Fibroblast of lung (primary cell): ENCODE measurements around the gene KCNMA1. TPM values are rescaled to one million over a fixed set of nuclear protein-coding genes. Genes with fewer than 3 reads are reported as not detected.

ENCODE experiments used
- DNase-seq, 2 donors: peaks; one replicate each; pipeline versions ENCODE4 v3.0.0 to v3.0.0-alpha.2; 2010; ENCODE audit warnings: low read depth in 2 of 2
- H2AFZ ChIP-seq: 2 replicates; pipeline ENCODE4 v1.5.1; 2012; ENCODE audit warnings: low read length, control low read depth, inconsistent platforms
- H3K27ac ChIP-seq: 2 replicates; pipeline ENCODE4 v1.5.1; 2011; ENCODE audit warnings: low read length, control low read depth; ENCODE audit not compliant: insufficient read depth
- H3K27me3 ChIP-seq: 2 replicates; pipeline ENCODE4 v1.5.1; 2011; ENCODE audit warnings: mild to moderate bottlenecking, low read length; ENCODE audit not compliant: control insufficient read depth, insufficient read depth
- H3K36me3 ChIP-seq: 2 replicates; pipeline ENCODE4 v1.5.1; 2011; ENCODE audit warnings: low read length; ENCODE audit not compliant: control insufficient read depth, insufficient read depth
- H3K4me1 ChIP-seq: 2 replicates; pipeline ENCODE4 v1.5.1; 2011; ENCODE audit warnings: low read length; ENCODE audit not compliant: control insufficient read depth, insufficient read depth; ENCODE audit errors: extremely low read depth
- H3K4me2 ChIP-seq: 2 replicates; pipeline ENCODE4 v1.5.1; 2011; ENCODE audit warnings: low read length, control low read depth; ENCODE audit not compliant: insufficient read depth; ENCODE audit errors: extremely low read depth
- H3K4me3 ChIP-seq, 4 experiments: fragments of 200-600 bp in 1 of 4; sonication (generic) in 1 of 4; replicated peaks in 1 of 4; 2 replicates each; pipeline ENCODE4 v1.5.1; 2011 to 2016; ENCODE audit warnings: low read length in 4 of 4, low read depth in 3 of 4, mild to moderate bottlenecking in 3 of 4, control low read depth in 2 of 4, inconsistent platforms in 1 of 4, mixed read lengths in 1 of 4; ENCODE audit not compliant: insufficient read depth in 1 of 4; ENCODE audit errors: control extremely low read depth in 1 of 4
- H3K79me2 ChIP-seq: 2 replicates; pipeline ENCODE4 v1.5.1; 2012; ENCODE audit warnings: mild to moderate bottlenecking, low read length, inconsistent platforms; ENCODE audit not compliant: control insufficient read depth, insufficient read depth
- H3K9ac ChIP-seq: 2 replicates; pipeline ENCODE4 v1.5.1; 2011; ENCODE audit warnings: mild to moderate bottlenecking, low read length, control low read depth; ENCODE audit not compliant: insufficient read depth
- H3K9me3 ChIP-seq: 2 replicates; pipeline ENCODE4 v1.5.1; 2012; ENCODE audit warnings: low read depth, low read length; ENCODE audit not compliant: control insufficient read depth, insufficient read depth
- H4K20me1 ChIP-seq: 2 replicates; pipeline ENCODE4 v1.5.1; 2011; ENCODE audit warnings: low read length; ENCODE audit not compliant: control insufficient read depth, insufficient read depth; ENCODE audit errors: extremely low read depth
- CTCF ChIP-seq, 2 donors: IDR thresholded peaks in 1 of 2; conservative IDR thresholded peaks in 1 of 2; 1 replicate in 1 of 2; 2 replicates in 1 of 2; pipeline ENCODE4 v1.5.1; 2011 to 2012; ENCODE audit warnings: low read length in 2 of 2, control low read depth in 1 of 2, inconsistent platforms in 1 of 2, low read depth in 1 of 2, mild to moderate bottlenecking in 1 of 2
- EZH2 ChIP-seq: IDR thresholded peaks from 2 replicates; pipeline ENCODE4 v1.5.1; 2012; ENCODE audit warnings: low read length, control low read depth, mild to moderate bottlenecking; ENCODE audit errors: missing control alignments
- polyA plus RNA-seq, 2 donors: library from polyadenylated mRNA; depleted of rRNA in 1 of 2; stranded (reverse) in 1 of 2; unstranded in 1 of 2; fragments of >200 nt; gene quantifications; 2 replicates each; pipeline ENCODE4 v1.2.1, GENCODE V29; 2011 to 2012; ENCODE audit warnings: missing spikeins in 1 of 2
- total RNA-seq: library from RNA; depleted of rRNA; stranded (reverse); fragments of >200 nt; gene quantifications from 2 replicates; pipeline ENCODE4 v1.2.1, GENCODE V29; 2014

KCNMA1 gene
- total and polyA plus RNA-seq, 2 donors (not counting 1 experiment from before 2014, with no cell fraction given) = 31.0 to 138 TPM

- Histone ChIP-seq H3K4me2 (no peak overlapping the region), H3K27me3 (no peaks in the 10 kb centered on the region), H3K4me1 (peaks cover 16% of the 10 kb centered on the region), H3K27ac (no peak overlapping the region), H3K4me3 (no peak overlapping the region), H3K9me3 (no peaks in the 10 kb centered on the region), H4K20me1 (no peaks in the 10 kb centered on the region), H3K36me3 (no peaks in the 10 kb centered on the region), H3K79me2 (peaks cover 24% of the 10 kb centered on the region), H3K9ac (no peak overlapping the region), H2AFZ (no peak overlapping the region)
- TF ChIP-seq CTCF (conservative IDR thresholded peaks at IDR 0.05 in 1 of 2, IDR thresholded peaks at IDR 0.05 in 1 of 2; ENCODE audit: low read depth in 1 of 2, low read length in 2 of 2) (no peak), EZH2 (no peak)
- DNase-seq = no peak
Measured at GRCh38 chr10:77588886-77589285, 48.7 kb downstream of the KCNMA1 start.

GRCh38 chr10:77587416-77587790, 50.2 kb downstream of the KCNMA1 start:
- TF ChIP-seq CTCF (conservative IDR thresholded peaks at IDR 0.05 in 1 of 2, IDR thresholded peaks at IDR 0.05 in 1 of 2; ENCODE audit: low read depth in 1 of 2, low read length in 2 of 2) = no peak
- no peak for TF ChIP-seq EZH2
- H4K20me1 ChIP-seq = no peaks in the 10 kb centered on the region
- peaks cover 7% of the 10 kb centered on the region for H3K4me1 ChIP-seq
- H3K27ac ChIP-seq = no peak overlapping the region
- no peak overlapping the region for H3K4me2 ChIP-seq
- H3K9me3 ChIP-seq = no peaks in the 10 kb centered on the region
- no peaks in the 10 kb centered on the region for H3K27me3 ChIP-seq
- peaks cover 23% of the 10 kb centered on the region for H3K79me2 ChIP-seq
- DNase-seq = no peak
- H2AFZ ChIP-seq = no peak overlapping the region
- H3K36me3 ChIP-seq = no peaks in the 10 kb centered on the region
- no peak overlapping the region for H3K9ac ChIP-seq
- no peak overlapping the region for H3K4me3 ChIP-seq

- Histone ChIP-seq H3K4me1 (peaks cover 5% of the 10 kb centered on the region), H2AFZ (no peak overlapping the region), H3K27me3 (no peaks in the 10 kb centered on the region), H3K79me2 (peaks cover 19% of the 10 kb centered on the region), H4K20me1 (no peaks in the 10 kb centered on the region), H3K9ac (no peak overlapping the region), H3K4me2 (no peak overlapping the region), H3K4me3 (no peak overlapping the region), H3K9me3 (no peaks in the 10 kb centered on the region), H3K36me3 (no peaks in the 10 kb centered on the region), H3K27ac (peak overlapping the region; percentile 4)
- peak; percentile 77 to 99 for DNase-seq
- TF ChIP-seq CTCF (conservative IDR thresholded peaks at IDR 0.05 in 1 of 2, IDR thresholded peaks at IDR 0.05 in 1 of 2; ENCODE audit: low read depth in 1 of 2, low read length in 2 of 2) = peak in 1 of 2 donors; percentile 37
- TF ChIP-seq EZH2 = no peak
Measured at GRCh38 chr10:77586719-77587415, 50.7 kb downstream of the KCNMA1 start.
